Breast epithelium (tissue), 3 donors: Measurements from ENCODE around the gene NAA30.

ENCODE experiments used
- POLR2A ChIP-seq: fragments of 450-650 bp; IDR thresholded peaks from one replicate; pipeline ENCODE4 v1.6.1; 2016; ENCODE audit warnings: antibody characterized with exemption, mild to moderate bottlenecking, moderate library complexity
- POLR2AphosphoS5 ChIP-seq, 3 donors: sonication (generic); formaldehyde crosslinking; IDR thresholded peaks; one replicate each; pipeline ENCODE4 v1.6.1; 2017; ENCODE audit warnings: antibody characterized with exemption in 3 of 3
- TF ChIP-seq, protein P1 (sequence below), 3 donors: fragments of 450-650 bp; IDR thresholded peaks; one replicate each; pipeline ENCODE4 v1.5.1; 2016 to 2017; ENCODE audit warnings: antibody characterized with exemption in 3 of 3, mild to moderate bottlenecking in 3 of 3, moderate library complexity in 3 of 3

DNA sequence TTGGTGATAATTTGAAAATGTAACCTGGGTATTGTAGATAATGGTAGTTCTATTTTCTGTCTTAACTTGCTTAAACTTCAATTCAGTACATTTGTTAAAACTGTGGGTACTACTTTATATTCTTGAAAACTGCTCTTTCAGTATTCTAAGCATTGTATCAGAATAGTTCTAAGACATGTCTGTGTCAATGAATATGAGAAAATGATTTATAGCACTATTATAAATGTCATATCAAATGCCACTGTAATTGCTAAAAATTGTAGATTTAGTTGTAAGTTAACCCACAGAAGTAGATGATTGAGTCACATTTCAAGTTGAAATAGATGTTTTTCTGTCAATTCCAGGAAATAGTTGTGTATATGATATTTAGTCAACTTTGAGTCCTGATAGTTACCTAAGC is 2.4 kb downstream of the NAA30 start:
- TF ChIP-seq, protein P1, sequence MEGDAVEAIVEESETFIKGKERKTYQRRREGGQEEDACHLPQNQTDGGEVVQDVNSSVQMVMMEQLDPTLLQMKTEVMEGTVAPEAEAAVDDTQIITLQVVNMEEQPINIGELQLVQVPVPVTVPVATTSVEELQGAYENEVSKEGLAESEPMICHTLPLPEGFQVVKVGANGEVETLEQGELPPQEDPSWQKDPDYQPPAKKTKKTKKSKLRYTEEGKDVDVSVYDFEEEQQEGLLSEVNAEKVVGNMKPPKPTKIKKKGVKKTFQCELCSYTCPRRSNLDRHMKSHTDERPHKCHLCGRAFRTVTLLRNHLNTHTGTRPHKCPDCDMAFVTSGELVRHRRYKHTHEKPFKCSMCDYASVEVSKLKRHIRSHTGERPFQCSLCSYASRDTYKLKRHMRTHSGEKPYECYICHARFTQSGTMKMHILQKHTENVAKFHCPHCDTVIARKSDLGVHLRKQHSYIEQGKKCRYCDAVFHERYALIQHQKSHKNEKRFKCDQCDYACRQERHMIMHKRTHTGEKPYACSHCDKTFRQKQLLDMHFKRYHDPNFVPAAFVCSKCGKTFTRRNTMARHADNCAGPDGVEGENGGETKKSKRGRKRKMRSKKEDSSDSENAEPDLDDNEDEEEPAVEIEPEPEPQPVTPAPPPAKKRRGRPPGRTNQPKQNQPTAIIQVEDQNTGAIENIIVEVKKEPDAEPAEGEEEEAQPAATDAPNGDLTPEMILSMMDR (IDR thresholded peaks at IDR 0.05) = no peak
- TF ChIP-seq POLR2A = no peak
- TF ChIP-seq POLR2AphosphoS5 (IDR thresholded peaks at IDR 0.05) = no peak
